ENCODE data around the gene CXCL3. TPM values are rescaled to one million over a fixed set of nuclear protein-coding genes. Genes with fewer than 3 reads are reported as not detected.

Gene CXCL3
- total RNA-seq, 2 experiments from 2014 or later, result not detected

DNA sequence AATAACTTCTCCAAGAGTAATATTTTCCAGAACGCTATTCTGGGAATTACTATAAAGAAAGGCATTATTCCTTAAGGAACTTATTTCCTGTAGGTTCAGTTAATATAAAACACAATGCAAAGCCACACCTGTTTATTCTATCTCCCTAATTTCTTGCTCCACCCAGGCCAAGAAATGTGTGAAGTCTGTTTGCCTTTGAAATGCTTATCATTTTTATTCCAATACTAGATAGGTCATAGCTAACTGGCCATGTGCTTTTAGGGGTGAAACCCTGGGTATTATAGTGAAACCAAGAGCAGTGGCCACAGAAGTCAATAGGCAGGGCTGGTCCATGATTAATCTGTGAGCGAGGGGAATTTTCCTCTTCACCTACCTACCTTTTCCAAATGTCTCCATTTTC, 14.8 kb downstream of the CXCL3 start:
- H3K27ac ChIP-seq (ENCODE audit: low read depth, low read length, poor library complexity, severe bottlenecking), result no peak overlapping the region

DNA sequence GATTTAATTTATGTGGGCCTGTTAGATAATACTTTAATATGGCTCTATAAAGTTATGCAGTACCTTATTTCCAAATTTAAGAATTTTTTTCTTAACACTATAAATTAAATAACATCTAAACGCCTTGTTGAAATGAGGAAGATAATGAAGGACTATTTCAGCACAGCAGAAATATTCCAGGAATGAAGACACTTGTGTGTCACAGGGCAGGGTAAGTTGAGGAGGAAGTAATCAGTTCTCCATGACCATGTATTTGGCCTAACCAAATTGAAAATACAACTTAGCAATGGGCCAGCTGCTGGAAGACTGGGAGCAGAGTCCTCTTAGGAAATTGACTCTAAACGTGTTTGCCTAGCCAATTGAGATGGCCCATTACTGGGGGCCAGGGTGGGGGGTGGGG, 16.9 kb downstream of the CXCL3 start:
- Histone ChIP-seq H4K20me1 (ENCODE audit: insufficient read depth, low read length) (no peaks in the 10 kb centered on the region), H3K36me3 (ENCODE audit: insufficient read depth, low read length) (no peaks in the 10 kb centered on the region), H3K9me2 (ENCODE audit: insufficient read depth, low read length) (no peaks in the 10 kb centered on the region), H3K4me1 (ENCODE audit: insufficient read depth, low read length, poor library complexity, severe bottlenecking) (no peaks in the 10 kb centered on the region), H3K9me3 (ENCODE audit: low read length) (no peaks in the 10 kb centered on the region), H3K4me3 (ENCODE audit: low read depth, low read length, poor library complexity, severe bottlenecking) (no peak overlapping the region), H3K79me2 (ENCODE audit: insufficient read depth, low read depth, low read length) (no peaks in the 10 kb centered on the region), H3K4me2 (ENCODE audit: low read length) (no peak overlapping the region), H3K27ac (ENCODE audit: low read depth, low read length, poor library complexity, severe bottlenecking) (no peak overlapping the region), H2AFZ (ENCODE audit: low read length) (no peak overlapping the region)
- no peak for DNase-seq (ENCODE audit: low spot score)
- ChIA-PET POLR2A (no interaction called here), CTCF (ENCODE audit: unreplicated experiment) (no interaction called here)
- TF ChIP-seq, protein P1, sequence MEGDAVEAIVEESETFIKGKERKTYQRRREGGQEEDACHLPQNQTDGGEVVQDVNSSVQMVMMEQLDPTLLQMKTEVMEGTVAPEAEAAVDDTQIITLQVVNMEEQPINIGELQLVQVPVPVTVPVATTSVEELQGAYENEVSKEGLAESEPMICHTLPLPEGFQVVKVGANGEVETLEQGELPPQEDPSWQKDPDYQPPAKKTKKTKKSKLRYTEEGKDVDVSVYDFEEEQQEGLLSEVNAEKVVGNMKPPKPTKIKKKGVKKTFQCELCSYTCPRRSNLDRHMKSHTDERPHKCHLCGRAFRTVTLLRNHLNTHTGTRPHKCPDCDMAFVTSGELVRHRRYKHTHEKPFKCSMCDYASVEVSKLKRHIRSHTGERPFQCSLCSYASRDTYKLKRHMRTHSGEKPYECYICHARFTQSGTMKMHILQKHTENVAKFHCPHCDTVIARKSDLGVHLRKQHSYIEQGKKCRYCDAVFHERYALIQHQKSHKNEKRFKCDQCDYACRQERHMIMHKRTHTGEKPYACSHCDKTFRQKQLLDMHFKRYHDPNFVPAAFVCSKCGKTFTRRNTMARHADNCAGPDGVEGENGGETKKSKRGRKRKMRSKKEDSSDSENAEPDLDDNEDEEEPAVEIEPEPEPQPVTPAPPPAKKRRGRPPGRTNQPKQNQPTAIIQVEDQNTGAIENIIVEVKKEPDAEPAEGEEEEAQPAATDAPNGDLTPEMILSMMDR (conservative IDR thresholded peaks at IDR 0.05; ENCODE audit: low read length), result no peak
- TF ChIP-seq EZH2phosphoT487 (IDR thresholded peaks at IDR 0.05; ENCODE audit: borderline replicate concordance, low read depth, low read length), result no peak
- intact Hi-C loops (cut with micrococcal nuclease; ENCODE audit: unreplicated experiment), result no loop called here
- BruUV-seq (replicated peaks), result no TSS peak

More for the DNA sequence above, 14.8 kb downstream of the CXCL3 start:
- no peaks in the 10 kb centered on the region for H3K79me2 ChIP-seq (ENCODE audit: insufficient read depth, low read depth, low read length)
- TF ChIP-seq, protein P1 (conservative IDR thresholded peaks at IDR 0.05; ENCODE audit: low read length), result no peak
- no peak for TF ChIP-seq EZH2phosphoT487 (IDR thresholded peaks at IDR 0.05; ENCODE audit: borderline replicate concordance, low read depth, low read length)
- no peaks in the 10 kb centered on the region for H3K4me1 ChIP-seq (ENCODE audit: insufficient read depth, low read length, poor library complexity, severe bottlenecking)
- no peaks in the 10 kb centered on the region for H3K36me3 ChIP-seq (ENCODE audit: insufficient read depth, low read length)
- POLR2A ChIA-PET, result interaction anchor here (0.6 to 0.7 kb wide), 2 partner anchors 13 to 610 kb away, joined by 3 to 4 read pairs; no protein-coding TSS in a partner anchor
- H2AFZ ChIP-seq (ENCODE audit: low read length), result no peak overlapping the region
- H3K9me3 ChIP-seq (ENCODE audit: low read length), result no peaks in the 10 kb centered on the region
- H3K4me3 ChIP-seq (ENCODE audit: low read depth, low read length, poor library complexity, severe bottlenecking), result no peak overlapping the region
- H4K20me1 ChIP-seq (ENCODE audit: insufficient read depth, low read length), result no peaks in the 10 kb centered on the region
- H3K9me2 ChIP-seq (ENCODE audit: insufficient read depth, low read length), result no peaks in the 10 kb centered on the region
- intact Hi-C loops (cut with micrococcal nuclease; ENCODE audit: unreplicated experiment), result no loop called here
- DNase-seq (ENCODE audit: low spot score), result no peak
- H3K4me2 ChIP-seq (ENCODE audit: low read length), result no peak overlapping the region
- CTCF ChIA-PET (ENCODE audit: unreplicated experiment), result no interaction called here
- no TSS peak for BruUV-seq (replicated peaks)

GRCh38 chr4:74018771-74019170, 19.7 kb downstream of the CXCL3 start:
- POLR2A ChIA-PET, result interaction anchor here (0.7 kb wide), 1 partner anchor 459 kb away, joined by 4 read pairs; no protein-coding TSS in a partner anchor
- CTCF ChIA-PET (ENCODE audit: unreplicated experiment), result no interaction called here

More at GRCh38 chr4:74018771-74019170, 19.7 kb downstream of the CXCL3 start:
- no peaks in the 10 kb centered on the region for H3K4me1 ChIP-seq (ENCODE audit: insufficient read depth, low read length, poor library complexity, severe bottlenecking)
- no peak overlapping the region for H3K4me2 ChIP-seq (ENCODE audit: low read length)
- DNase-seq (ENCODE audit: low spot score), result no peak
- no peaks in the 10 kb centered on the region for H3K79me2 ChIP-seq (ENCODE audit: insufficient read depth, low read depth, low read length)
- intact Hi-C loops (cut with micrococcal nuclease; ENCODE audit: unreplicated experiment), result no loop called here
- no peak overlapping the region for H3K27ac ChIP-seq (ENCODE audit: low read depth, low read length, poor library complexity, severe bottlenecking)
- BruUV-seq (replicated peaks), result no TSS peak
- H3K9me2 ChIP-seq (ENCODE audit: insufficient read depth, low read length), result no peaks in the 10 kb centered on the region
- H3K36me3 ChIP-seq (ENCODE audit: insufficient read depth, low read length), result no peaks in the 10 kb centered on the region
- H2AFZ ChIP-seq (ENCODE audit: low read length), result no peak overlapping the region
- H3K4me3 ChIP-seq (ENCODE audit: low read depth, low read length, poor library complexity, severe bottlenecking), result no peak overlapping the region
- TF ChIP-seq EZH2phosphoT487 (IDR thresholded peaks at IDR 0.05; ENCODE audit: borderline replicate concordance, low read depth, low read length), result no peak
- TF ChIP-seq, protein P1 (conservative IDR thresholded peaks at IDR 0.05; ENCODE audit: low read length), result no peak
- no peaks in the 10 kb centered on the region for H3K9me3 ChIP-seq (ENCODE audit: low read length)
- H4K20me1 ChIP-seq (ENCODE audit: insufficient read depth, low read length), result no peaks in the 10 kb centered on the region
